Transverse colon (tissue), 4 donors: Measurements from ENCODE around the gene MME.

Experiments used
- CTCF ChIP-seq, 5 experiments: fragments of 200-600 bp in 3 of 5; fragments of 450-650 bp in 2 of 5; sonication (generic) in 3 of 5; IDR thresholded peaks; 1 replicate in 2 of 5; 2 replicates in 3 of 5; pipeline ENCODE4 v1.5.1; 2016 to 2017; ENCODE audit warnings: antibody characterized with exemption in 5 of 5, inconsistent platforms in 3 of 5, mild to moderate bottlenecking in 2 of 5, moderate library complexity in 1 of 5
- EP300 ChIP-seq: sonication (generic); formaldehyde crosslinking; IDR thresholded peaks from one replicate; pipeline ENCODE4 v1.6.1; 2017; ENCODE audit warnings: antibody characterized with exemption, low read depth
- POLR2A ChIP-seq: fragments of 450-650 bp; IDR thresholded peaks from one replicate; pipeline ENCODE4 v1.6.1; 2016; ENCODE audit warnings: antibody characterized with exemption, mild to moderate bottlenecking, moderate library complexity
- POLR2AphosphoS5 ChIP-seq, 3 donors: sonication (generic); formaldehyde crosslinking; IDR thresholded peaks; one replicate each; pipeline ENCODE4 v1.6.1; 2016; ENCODE audit warnings: antibody characterized with exemption in 3 of 3

- TF ChIP-seq POLR2A, result no peak
- no peak for TF ChIP-seq CTCF (IDR thresholded peaks at IDR 0.05)
- TF ChIP-seq POLR2AphosphoS5 (IDR thresholded peaks at IDR 0.05), result no peak
- TF ChIP-seq EP300, result no peak
These were observed 102.3 kb downstream of the MME start for GRCh38 chr3:155182467-155182866.
